ENCODE measurements around the gene CAVIN3. TPM values are rescaled to one million over a fixed set of nuclear protein-coding genes. Genes with fewer than 3 reads are reported as not detected.

The CAVIN3 gene
- polyA plus RNA-seq, 1 experiment = 134 TPM

DNA sequence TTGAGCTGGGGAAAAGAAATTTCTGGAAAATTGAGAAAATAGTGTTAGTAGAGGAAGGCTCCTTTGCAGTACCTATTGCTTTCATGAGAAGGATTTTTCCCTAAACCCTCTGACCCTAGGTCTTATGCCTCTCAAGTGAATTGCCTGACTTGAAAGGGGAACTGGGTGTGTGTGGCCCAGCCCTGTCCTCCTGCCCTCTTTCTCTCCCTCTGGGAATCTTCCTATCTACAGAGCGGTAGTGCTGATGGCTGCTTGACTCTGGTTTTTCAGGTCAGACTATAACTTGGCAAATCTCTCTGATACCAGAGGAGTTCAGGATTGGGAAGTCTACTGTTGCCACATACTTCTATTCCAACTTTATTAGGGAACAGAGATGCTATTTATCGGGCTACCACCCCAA, 19.2 kb downstream of the CAVIN3 start:
- H3K36me3 ChIP-seq (ENCODE audit: control insufficient read depth, insufficient read depth, low read length) = no peaks in the 10 kb centered on the region
- H3K27me3 ChIP-seq (ENCODE audit: control insufficient read depth, insufficient read depth, low read length) = 0 out of 2 replicates have a peak, but pooled peaks cover 2% of the 10 kb centered on the region
- DNase-seq (ENCODE audit: low read depth) = no peak
- POLR2A ChIA-PET = no interaction called here
- CTCF ChIA-PET = interaction anchor here (12.1 kb wide), 1 partner anchor 54 kb away, joined by 120 read pairs; no protein-coding TSS in a partner anchor
- no peak overlapping the region for H3K4me3 ChIP-seq (ENCODE audit: low read depth, low read length)
- TF ChIP-seq, protein P1, sequence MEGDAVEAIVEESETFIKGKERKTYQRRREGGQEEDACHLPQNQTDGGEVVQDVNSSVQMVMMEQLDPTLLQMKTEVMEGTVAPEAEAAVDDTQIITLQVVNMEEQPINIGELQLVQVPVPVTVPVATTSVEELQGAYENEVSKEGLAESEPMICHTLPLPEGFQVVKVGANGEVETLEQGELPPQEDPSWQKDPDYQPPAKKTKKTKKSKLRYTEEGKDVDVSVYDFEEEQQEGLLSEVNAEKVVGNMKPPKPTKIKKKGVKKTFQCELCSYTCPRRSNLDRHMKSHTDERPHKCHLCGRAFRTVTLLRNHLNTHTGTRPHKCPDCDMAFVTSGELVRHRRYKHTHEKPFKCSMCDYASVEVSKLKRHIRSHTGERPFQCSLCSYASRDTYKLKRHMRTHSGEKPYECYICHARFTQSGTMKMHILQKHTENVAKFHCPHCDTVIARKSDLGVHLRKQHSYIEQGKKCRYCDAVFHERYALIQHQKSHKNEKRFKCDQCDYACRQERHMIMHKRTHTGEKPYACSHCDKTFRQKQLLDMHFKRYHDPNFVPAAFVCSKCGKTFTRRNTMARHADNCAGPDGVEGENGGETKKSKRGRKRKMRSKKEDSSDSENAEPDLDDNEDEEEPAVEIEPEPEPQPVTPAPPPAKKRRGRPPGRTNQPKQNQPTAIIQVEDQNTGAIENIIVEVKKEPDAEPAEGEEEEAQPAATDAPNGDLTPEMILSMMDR (IDR thresholded peaks at IDR 0.05; ENCODE audit: insufficient read depth, low read depth, low read length) = no peak

DNA sequence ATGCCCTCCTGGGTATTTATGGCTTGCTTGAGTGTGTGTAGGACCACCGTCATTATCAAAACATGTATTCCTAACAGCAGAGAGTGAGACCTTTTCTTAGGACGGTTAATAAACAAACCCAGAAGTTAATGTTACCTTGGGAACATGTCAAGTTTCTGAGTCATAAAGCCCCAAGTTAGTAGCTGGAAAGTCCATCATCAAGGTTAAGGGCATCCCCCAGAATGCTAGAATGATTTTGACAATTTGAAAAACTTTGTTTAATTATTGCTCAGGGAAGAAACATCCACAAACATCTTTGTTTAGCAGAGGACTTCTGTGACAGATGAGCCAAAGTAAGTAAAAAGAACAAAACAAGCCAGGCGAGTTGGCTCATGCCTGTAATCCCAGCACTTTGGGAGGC, 20.0 kb downstream of the CAVIN3 start:
- Histone ChIP-seq H3K4me3 (ENCODE audit: low read depth, low read length) (no peak overlapping the region), H3K27me3 (ENCODE audit: control insufficient read depth, insufficient read depth, low read length) (0 out of 2 replicates have a peak, but pooled peaks cover 2% of the 10 kb centered on the region), H3K36me3 (ENCODE audit: control insufficient read depth, insufficient read depth, low read length) (no peaks in the 10 kb centered on the region)
- ChIA-PET POLR2A (no interaction called here), CTCF (interaction anchor here (1.1 to 12.1 kb wide), 4 partner anchors 17 to 62 kb away, joined by 3 to 120 read pairs (median 32); no protein-coding TSS in a partner anchor)
- TF ChIP-seq, protein P1 (IDR thresholded peaks at IDR 0.05; ENCODE audit: insufficient read depth, low read depth, low read length) = no peak
- DNase-seq (ENCODE audit: low read depth) = no peak

DNA sequence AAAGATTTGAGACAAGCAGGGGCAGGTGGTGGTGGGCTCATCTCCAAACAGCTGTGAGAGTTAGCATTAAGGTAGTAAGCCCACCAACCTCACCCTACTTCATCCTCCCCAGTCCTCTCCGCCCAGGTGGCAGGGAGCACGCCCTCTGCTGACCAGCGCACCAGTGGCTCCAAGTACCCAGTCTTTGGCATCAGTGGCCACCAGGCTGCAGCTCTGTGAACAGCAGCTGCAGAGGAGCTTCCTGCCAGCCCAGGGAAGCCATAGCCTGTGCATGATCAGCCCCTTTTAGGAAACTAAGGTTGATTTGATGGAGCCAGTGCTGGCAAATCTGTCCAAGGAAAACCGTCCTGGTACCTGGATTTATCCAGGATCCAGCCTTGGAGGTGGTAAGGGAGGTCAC, 21.7 kb downstream of the CAVIN3 start:
- no peak for DNase-seq (ENCODE audit: low read depth)
- ChIA-PET POLR2A (interaction anchor here (0.7 kb wide), 1 partner anchor 102 kb away, joined by 4 read pairs; no protein-coding TSS in a partner anchor), CTCF (interaction anchor here (0.6 to 12.1 kb wide), 14 partner anchors 8 to 85 kb away, joined by 3 to 120 read pairs (median 6); no protein-coding TSS in a partner anchor)
- TF ChIP-seq, protein P1 (IDR thresholded peaks at IDR 0.05; ENCODE audit: insufficient read depth, low read depth, low read length) = peak; percentile 76
- Histone ChIP-seq H3K27me3 (ENCODE audit: control insufficient read depth, insufficient read depth, low read length) (0 out of 2 replicates have a peak, but pooled peaks cover under 1% of the 10 kb centered on the region), H3K36me3 (ENCODE audit: control insufficient read depth, insufficient read depth, low read length) (no peaks in the 10 kb centered on the region), H3K4me3 (ENCODE audit: low read depth, low read length) (no peak overlapping the region)

DNA sequence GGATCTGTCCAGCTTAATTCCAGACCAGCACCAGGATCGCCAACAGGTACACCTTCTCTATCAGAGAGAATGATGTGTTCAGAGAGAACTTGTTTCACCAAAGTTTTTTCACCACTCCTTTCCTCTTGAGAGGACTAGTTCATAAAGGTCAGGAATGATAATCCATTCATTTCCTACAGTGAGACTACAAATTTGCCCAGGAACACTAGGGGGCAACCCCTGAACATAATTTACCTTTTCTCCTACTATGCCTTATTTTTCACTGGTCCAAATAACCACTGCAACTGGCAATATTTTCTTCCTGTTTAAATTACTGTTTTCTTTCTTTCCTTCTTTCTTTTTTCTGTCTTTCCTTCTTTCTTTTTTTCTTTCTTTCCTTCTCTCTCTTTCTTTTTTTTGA, 22.5 kb downstream of the CAVIN3 start:
- ChIA-PET CTCF (interaction anchor here (0.7 to 12.1 kb wide), 12 partner anchors 9 to 81 kb away, joined by 3 to 120 read pairs (median 6); no protein-coding TSS in a partner anchor), POLR2A (interaction anchor here (0.7 kb wide), 1 partner anchor 101 kb away, joined by 4 read pairs; no protein-coding TSS in a partner anchor)
- no peaks in the 10 kb centered on the region for H3K36me3 ChIP-seq (ENCODE audit: control insufficient read depth, insufficient read depth, low read length)
- no peaks in the 10 kb centered on the region for H3K27me3 ChIP-seq (ENCODE audit: control insufficient read depth, insufficient read depth, low read length)
- TF ChIP-seq, protein P1 (IDR thresholded peaks at IDR 0.05; ENCODE audit: insufficient read depth, low read depth, low read length) = peak; percentile 58
- DNase-seq (ENCODE audit: low read depth) = no peak
- H3K4me3 ChIP-seq (ENCODE audit: low read depth, low read length) = no peak overlapping the region

DNA sequence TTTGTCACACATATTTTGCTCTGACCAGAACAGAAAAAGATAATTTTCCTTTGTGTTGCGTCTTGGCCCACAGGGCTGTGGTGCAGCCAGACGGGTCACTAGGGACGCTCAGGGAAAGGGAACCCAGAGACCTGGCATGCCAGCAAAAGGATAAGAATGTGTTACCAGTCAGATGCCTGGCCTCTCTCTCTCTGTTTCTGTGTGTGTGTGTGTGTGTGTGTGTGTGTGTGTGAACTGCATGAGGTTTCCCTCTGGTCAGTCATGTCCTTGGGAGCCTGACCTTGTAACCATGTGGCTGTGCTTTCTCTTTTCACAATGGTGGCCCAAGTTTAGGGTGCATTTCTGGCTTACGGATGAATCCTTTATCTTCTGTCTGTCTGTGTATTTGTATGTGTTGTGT, 35.3 kb downstream of the CAVIN3 start:
- POLR2A ChIA-PET = no interaction called here
- TF ChIP-seq, protein P1 (IDR thresholded peaks at IDR 0.05; ENCODE audit: insufficient read depth, low read depth, low read length) = no peak
- H3K4me3 ChIP-seq (ENCODE audit: low read depth, low read length) = no peak overlapping the region
- CTCF ChIA-PET = interaction anchor here (0.8 to 3.3 kb wide), 4 partner anchors 32 to 77 kb away, joined by 3 to 12 read pairs (median 6); no protein-coding TSS in a partner anchor
- no peak for DNase-seq (ENCODE audit: low read depth)
- H3K36me3 ChIP-seq (ENCODE audit: control insufficient read depth, insufficient read depth, low read length) = no peaks in the 10 kb centered on the region
- H3K27me3 ChIP-seq (ENCODE audit: control insufficient read depth, insufficient read depth, low read length) = peaks cover 4% of the 10 kb centered on the region; the same call in 1 of the 2 replicates
